Activated CD4-positive, alpha-beta T cell treated with anti-CD3 and anti-CD28 coated beads, Interleukin-2, amount 50 U/mL, for 1 hour (primary cell): Measurements from ENCODE around the gene INO80.
"Not testable (repeated sequence)": the region's sequence is repeated elsewhere in the genome, so short reads cannot be mapped to it uniquely, and the experiment has no call there.

Experiments used
- DNase-seq: peaks from one replicate; pipeline ENCODE4 v3.0.0-alpha.2; 2020

Gene INO80

DNA sequence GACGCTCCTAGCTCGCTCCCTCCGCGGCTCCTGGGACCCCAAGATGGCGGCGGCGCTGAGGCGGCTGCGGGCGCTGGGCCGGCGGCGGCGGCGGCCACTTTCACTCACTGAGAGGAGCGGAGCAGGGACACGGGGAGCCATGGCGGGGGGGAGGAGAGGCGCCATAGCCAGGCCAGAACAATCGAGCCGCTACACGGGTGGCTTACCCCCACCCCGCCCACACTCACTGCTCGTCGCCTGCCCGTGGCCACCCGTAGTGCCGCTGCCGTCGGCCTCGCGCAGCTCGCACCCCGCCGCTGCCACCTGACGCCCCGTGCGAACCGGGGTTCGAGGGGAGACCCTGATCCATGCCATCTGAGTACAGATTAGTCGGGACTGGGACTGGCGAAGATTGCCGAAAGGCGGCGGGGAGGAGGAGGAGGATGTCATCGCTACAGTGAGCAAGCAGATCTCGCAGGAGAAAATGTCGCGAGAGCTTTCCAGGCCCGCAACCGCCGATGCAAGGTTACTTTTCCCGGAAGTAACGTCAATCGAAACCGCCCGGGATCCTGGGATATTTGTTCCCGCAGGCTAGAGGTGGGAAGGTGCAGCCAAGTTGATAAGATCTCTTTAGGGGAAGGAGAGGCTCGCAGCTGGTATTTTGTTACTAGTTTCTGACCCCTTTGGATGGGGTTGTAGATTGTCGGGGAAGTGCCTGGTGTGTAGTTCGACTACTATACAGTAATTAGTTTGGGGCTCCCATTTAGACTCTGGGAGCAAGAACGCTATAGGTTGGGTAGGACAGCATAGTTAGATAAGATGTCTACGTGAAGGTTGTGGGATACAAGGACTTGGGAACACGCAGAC lies at the start of gene INO80:
TSS of gene INO80 (minus strand) at position 165 of the 846 bp plus-strand sequence. CDS start 19,970 bp downstream, outside the sequence.
- peak; percentile 95 for DNase-seq

DNA sequence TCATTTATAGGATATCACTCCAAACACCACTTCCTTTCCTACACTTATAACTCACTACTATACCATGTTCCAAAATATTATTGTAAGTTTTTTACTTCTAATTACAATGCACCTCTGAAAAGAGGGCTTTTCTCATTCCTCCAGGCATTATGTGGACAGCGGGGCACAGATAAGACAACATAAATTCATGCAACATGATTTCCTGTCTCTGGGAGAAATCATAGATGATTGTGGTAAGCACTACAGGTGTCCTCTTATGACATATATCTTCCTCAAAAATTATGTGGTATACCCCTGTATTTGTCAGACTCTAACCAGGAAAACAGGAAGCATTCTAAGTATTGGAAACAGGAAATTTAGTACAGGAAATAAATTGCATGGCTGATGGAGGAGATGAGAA lies 45.7 kb upstream of the INO80 start:
- no peak for DNase-seq

DNA sequence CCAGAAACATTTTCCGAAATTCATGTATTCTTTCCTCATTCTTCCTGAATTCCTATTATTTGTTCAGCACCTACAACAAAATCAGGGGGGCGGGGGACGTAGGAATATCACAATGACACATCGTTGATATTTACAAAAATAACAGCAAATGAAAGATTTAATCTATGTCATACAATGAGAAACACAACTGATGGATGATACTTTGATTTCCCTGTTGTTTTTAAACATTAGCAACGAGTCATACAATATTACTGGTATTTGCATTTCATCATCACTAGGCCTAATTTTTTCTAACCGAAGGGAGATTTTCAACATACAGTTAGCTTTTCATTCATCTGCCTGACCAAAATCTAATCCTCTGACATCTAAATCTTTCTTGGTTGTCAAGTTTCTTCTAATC lies 45.3 kb upstream of the INO80 start:
- DNase-seq = no peak

DNA sequence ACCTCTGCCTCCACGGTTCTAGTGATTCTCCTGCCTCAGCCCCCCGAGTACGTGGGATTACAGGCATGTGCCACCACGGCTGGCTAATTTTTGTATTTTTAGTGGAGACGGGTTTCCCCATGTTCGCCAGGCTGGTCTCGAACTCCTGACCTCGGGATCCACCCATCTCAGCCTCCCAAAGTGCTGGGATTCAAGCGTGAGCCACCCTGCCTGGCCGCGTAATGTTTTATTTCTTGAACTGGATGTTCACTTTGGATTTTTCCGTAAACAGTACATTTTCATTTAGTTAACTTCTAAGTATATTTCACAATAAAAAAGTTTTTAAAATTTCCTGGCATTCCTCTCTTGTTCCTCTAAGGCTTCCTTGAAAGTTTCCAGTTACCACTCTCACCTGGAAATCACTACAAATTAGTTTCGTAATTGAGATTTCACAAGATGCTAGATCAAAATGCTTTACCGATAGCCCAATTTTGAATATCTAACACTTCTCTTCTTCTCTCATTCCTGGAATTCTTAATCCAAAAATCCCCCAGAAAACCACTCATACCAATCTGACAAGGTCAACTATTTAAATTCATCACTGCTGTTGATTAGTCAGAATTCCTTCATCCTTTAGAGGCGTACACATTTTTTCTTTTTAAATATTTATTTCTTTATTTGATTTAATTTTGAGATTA lies 44.7 kb upstream of the INO80 start:
- no peak for DNase-seq

GRCh38 chr15:41154412-41154811 lies 38.3 kb upstream of the INO80 start:
- no peak for DNase-seq

GRCh38 chr15:41153733-41154132 lies 37.7 kb upstream of the INO80 start:
- no peak for DNase-seq

- no peak for DNase-seq
Measured at GRCh38 chr15:41151451-41152005, 35.4 kb upstream of the INO80 start.

- DNase-seq = no peak
Measured at GRCh38 chr15:41150279-41150678, 34.2 kb upstream of the INO80 start.

DNA sequence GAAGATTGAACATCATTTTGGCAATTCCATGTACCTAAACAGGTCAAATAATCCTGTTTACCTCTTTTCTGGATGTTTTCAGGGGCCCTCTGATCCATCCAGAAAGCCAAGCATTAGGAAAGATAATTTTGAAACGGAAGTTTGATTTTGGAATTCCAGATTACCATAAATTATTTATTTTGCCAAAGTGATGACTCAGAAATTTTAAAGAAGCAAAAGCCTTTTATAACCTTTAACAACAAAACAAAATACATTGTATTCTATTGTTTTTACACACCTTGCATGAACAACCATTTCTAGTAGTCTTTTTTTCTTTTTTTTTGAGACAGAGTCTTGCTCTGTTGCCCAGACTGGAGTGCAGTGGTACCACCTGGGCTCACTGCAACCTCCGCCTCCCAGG lies 32.0 kb upstream of the INO80 start:
- DNase-seq = no peak

- no peak for DNase-seq
Measured at GRCh38 chr15:41139619-41140018, 23.5 kb upstream of the INO80 start.

DNA sequence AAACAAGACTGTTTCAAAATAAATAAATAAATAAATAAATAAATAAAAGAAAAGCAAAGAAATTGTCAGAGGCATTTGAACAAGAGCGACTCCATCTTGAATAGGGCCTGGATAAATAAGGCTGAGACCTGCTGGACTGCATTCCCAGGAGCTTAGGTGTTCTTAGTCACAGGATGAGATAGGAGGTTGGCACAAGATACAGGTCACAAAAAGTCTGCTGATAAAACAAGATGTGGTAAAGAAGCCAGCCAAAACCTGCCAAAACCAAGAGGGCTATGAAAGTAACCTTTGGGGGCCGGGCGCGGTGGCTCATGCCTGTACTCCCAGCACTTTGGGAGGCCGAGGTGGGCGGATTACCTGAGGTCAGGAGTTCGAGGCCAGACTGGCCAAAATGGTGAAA lies 23.0 kb upstream of the INO80 start:
- DNase-seq = not testable (repeated sequence)

DNA sequence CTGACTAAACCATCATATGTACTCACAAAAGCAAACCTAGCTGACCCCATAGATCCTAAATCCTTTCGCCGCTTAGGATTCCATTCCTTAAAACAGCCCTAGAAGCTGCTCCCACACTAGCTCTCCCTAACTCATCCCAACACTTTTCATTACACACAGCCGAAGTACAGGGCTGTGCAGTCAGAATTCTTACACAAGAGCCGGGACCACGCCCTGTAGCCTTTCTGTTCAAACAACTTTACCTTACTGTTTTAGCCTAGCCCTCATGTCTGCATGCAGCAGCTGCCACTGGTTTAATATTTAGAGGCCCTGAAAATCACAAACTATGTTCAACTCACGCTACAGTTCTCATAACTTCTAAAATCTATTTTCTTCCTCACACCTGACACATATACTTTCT lies 19.5 kb upstream of the INO80 start:
- DNase-seq = not testable (repeated sequence)

- DNase-seq = no peak
Measured at GRCh38 chr15:41133454-41133853, 17.4 kb upstream of the INO80 start.

DNA sequence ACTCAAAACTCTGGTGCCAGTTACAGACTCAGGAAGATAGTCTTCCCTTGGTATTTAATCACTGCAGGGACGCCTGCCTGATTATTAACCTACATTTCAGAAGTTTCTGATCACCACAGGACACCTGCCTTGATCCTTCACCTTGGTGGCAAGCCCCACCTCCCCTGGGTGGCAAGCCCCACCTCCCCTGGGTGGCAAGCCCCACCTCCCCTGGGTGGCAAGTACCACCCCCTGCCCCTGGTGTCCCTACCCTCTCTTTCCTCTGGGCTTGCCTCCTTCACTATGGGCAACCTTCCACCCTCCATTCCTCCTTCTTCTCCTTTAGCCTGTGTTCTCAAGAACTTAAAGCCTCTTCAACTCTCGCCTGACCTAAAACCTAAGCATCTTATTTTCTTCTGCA lies 16.0 kb upstream of the INO80 start:
- not testable (repeated sequence) for DNase-seq

DNA sequence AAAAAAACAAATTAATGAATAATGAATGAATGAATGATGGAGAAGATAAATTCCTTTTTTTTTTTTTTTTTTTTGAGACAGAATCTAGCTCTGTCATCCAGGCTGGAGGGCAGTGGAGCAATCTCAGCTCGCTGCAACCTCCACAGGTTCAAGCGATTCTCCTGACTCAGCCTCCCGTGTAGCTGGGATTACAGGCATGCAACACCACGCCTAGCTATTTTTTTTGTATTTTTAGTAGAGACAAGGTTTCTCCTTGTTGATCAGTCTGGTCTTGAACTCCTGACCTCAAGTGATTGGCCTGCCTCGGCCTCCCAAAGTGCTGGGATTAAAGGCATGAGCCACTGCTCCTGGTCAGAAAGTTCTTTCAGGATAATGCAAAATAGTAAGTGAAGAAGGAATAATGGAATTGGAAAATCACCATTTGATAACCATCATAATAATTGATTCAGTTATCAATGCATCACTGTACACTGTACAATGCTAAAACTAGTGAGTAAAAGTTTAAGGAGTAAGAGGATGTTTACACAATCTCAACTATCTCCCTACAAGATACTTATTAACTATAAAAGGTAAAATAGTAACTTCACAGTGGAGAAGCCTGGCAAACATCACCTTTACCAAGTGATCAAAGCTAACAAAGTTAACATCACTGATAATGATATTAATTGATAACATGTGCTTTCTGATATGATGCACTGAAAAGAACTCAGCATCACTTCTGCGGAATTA lies 12.3 kb upstream of the INO80 start:
- DNase-seq = no peak

- no peak for DNase-seq
Measured at GRCh38 chr15:41125931-41126642, 10.0 kb upstream of the INO80 start.

GRCh38 chr15:41125063-41125669 lies 9.1 kb upstream of the INO80 start:
- DNase-seq = no peak

DNA sequence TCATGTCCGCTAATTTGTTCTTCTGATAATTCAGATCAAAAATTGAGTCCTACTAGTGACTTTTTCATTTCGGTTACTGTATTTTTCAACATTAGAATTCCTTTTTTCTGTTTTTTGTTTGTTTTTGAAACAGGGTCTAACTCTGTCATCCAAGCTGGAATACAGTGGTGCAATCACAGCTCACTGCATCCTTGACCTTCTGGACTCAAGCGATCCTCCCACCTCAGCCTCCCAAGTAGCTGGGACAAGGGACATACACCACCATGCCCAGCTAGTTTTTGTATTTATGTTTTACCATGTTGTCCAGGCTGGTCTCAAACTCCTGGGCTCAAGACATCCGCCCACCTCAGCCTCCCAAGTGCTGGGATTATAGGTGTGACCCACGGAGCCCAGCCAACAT lies 8.0 kb upstream of the INO80 start:
- DNase-seq = no peak

DNA sequence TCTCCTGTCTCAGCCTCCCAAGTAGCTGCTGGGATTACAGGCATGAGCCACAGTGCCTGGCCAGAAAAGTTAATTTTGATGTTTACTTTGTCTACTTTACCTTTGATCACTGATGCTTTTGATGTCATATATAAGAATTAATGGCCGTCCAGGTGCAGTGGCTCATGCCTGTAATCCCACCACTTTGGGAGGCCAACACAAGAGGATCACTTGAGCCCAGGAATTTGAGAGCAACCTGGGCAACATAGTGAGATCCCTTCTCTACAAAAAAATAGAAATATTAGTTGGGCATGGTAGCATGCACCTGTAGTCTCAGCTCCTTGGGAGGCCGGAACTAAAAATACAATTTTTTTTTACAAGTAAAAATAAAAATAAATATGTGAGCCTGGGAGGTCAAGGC lies 6.8 kb upstream of the INO80 start:
- DNase-seq = no peak

DNA sequence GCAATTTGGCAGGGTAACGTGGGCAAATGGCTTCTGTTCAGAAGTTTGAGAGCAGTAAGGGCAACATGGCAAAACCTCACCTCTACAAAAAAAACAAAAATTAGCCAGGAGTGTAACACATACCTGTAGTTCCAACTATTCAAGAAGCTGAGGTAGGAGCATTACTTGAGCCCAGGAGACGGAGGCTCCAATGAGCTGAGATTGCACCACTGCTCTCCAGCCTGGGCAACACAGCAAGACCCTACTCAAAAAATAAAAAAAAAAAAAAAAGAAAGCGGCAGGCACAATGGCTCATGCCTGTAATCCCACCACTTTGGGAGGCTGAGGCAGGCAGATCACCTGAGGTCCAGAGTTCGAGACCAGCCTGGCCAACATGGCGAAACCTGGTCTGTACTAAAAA lies 5.9 kb upstream of the INO80 start:
- no peak for DNase-seq

DNA sequence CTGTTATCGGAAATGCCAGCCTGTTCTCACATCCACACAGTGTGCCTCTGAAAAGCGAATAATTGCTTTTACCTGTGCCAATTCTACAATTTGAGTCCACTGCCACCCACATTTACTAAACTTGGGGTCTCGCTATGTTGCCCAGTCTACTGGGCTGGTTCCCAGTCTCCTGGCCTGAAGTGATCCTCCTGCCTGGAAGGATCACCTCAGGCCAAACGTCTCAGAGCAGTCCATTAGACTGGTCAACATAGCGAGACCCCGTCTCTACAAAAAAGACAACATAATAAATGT lies 827 bp upstream of the INO80 start:
- DNase-seq = no peak

- DNase-seq = peak; percentile 61
Measured at GRCh38 chr15:41115652-41116115, 396 bp downstream of the INO80 start.
